RKO (cell line): ENCODE measurements around the gene BIRC7.
"Not testable (repeated sequence)": the region's sequence is repeated elsewhere in the genome, so short reads cannot be mapped to it uniquely, and the experiment has no call there.

Experiments
- DNase-seq: peaks from one replicate; pipeline ENCODE4 v3.0.0-alpha.2; 2016; ENCODE audit warnings: low spot score

Gene BIRC7

DNA sequence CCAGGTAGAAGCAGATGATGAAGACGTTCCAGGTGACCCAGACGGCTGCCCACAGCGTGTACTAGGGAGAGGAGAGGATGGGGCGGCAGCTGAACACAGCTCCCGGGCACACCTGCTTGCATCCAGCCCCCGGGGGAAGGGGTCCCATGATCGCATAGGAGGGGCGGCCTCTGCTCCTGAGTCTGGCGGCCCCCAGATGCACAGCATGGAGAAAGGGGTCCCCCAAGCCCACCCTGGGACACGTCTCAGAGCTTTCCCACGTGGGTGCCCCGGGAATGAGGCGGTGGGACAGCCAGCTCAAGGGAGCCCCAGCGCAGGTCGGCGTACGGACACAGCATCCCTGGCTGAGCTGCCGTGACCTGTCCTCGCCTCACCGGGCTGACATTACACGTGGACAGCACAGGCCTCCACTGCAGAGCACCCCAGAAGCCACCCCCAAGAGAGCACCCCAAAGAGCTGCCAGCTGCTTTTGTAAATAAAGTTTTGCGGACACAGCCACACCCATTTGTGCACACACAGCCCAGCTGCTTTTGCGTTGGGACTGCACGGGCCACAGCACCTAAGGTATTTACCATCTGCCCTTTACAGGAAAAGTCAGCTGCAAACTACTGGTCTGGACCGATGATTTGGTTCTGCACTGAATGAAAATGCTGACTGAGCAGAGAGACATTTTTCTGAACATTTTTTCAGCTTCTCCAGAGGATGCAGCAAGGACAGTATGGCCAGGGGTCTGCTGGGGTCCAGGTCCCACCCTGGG lies 13.3 kb downstream of the BIRC7 start:
- no peak for DNase-seq

DNA sequence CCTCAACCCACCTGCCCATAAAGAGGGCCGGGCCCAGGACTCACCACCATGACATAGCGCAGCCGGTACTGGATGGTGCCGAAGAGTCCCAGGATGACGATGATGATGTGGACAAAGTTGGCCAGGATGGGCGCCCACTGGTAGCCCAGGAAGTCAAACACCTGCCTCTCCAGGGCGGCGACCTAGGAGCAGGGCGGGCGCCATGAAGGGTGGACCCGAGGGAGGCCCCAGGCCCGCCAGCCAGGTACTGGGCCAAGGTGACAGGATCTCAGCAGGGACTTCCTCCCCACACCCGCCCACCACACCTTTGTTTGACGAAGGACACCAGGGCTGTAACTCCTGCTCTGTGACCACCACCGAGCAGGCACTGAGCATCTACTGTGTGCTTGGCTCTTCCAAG lies 14.2 kb downstream of the BIRC7 start:
- DNase-seq = no peak

DNA sequence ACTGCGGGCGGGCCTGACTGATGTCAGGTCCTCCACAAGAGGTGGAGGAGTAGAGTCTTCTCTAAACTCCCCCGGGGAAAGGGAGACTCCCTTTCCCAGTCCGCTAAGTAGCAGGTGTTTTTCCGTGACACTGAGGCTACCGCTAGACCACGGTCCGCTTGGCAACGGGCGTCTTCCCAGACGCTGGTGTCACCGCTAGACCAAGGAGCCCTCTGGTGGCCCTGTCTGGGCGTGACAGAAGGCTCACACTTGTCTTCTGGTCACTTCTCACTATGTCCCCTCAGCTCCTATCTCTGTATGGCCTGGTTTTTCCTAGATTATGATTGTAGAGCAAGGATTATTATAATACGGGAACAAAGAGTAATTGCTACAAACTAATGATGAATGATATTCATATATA lies 15.6 kb downstream of the BIRC7 start:
- DNase-seq = not testable (repeated sequence)

DNA sequence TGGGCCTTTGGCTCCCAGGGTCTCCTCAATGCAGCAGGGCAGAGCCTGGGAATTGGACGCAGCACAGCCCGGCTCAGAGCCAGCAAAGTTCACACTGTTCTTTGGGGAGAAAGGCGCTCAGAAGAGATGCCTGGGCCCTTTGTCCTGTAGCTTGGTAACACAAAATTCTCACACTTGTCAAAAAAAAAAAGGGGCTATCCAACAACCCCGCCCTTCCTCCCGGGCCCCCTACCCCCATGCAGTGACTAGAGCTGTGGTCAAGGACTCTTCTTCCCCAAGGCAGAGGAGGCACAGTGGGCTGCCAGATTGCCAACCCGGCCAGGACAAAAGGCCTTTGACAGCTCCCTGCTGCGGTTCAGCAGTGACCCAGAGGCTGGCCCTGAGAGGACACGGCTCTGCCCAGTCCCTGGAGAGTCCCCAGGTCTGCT lies 16.6 kb downstream of the BIRC7 start:
- no peak for DNase-seq

DNA sequence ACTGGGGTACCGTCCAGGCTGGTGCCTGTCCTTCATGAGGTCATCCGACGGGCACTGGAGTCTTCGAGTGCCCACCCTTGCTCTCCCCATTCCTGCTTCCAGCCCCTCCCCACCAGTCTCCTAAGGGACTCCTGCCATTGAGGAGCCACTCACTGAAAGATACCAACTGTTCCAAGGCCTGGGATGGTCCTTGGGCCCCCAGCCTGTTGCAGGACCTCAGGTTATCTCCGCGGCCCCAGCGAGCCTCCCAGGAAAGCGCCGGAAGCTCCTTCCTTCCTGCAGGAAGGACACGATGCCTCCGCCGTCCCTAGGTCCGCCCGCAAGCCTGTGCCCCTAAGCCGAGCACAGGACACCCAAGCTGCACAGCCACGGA lies 17.3 kb downstream of the BIRC7 start:
- DNase-seq = no peak

DNA sequence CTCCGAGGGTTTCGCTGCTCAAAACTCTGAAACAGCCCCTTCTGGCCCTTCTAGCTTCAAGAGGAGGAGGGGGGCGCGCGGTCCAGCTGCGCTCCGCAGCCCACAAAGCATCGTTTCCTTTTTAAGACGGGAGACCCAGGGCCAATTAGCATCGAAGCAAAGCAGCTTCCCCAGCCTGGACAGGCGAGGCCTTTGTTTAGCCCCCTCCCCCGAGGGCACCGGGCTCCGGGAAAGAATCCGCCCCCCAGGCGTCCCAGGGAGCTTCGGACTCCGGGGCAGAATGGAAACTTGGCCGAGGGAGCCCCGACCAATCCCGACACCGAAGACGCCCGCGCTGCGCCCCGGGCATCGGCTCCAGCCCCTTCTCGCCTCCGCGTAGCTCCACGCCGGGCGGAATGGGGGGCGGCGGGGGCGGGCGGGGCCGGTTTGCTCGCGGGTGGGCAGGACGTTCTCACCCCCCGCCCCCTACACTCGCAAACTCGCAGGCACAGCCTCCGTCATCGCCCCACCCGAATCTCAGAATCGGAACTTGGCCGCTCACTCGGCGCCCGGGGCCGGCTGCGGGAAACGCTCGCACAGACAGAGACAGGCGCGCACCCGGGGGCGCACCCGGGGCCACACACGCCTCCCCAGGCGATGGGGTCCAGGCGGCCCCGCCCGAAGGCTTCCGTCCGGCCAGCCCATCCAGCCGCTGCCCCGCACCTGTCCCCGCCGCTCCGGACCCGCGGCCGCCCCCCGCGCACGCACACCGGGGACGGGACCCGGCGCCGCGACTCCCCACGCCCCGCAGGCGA lies 17.9 kb downstream of the BIRC7 start:
- DNase-seq = no peak

DNA sequence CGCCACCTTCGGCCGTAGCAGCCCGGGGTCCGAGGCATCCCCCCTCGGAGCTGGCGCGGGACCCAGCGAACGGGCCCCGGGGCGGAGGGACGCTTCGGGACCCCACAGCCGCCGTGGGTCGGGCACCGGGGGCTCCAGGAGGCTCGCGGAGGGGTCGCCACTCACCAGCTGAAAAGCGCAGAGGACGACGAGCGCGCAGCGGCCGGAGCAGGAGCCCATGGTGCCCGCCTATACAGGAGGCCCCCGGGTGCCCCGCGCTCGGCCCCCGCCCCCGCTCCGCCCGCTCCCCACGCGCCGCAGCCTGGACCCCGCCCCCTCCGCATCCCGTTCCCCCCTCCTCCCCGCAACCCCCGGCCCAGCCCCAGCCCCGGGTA lies 18.5 kb downstream of the BIRC7 start, which contains the start of gene NKAIN4:
Gene NKAIN4, minus strand, starts transcription at position 232 of the 374 bp plus-strand sequence. Its CDS starts 13 bp downstream, at position 219.
- DNase-seq = no peak

DNA sequence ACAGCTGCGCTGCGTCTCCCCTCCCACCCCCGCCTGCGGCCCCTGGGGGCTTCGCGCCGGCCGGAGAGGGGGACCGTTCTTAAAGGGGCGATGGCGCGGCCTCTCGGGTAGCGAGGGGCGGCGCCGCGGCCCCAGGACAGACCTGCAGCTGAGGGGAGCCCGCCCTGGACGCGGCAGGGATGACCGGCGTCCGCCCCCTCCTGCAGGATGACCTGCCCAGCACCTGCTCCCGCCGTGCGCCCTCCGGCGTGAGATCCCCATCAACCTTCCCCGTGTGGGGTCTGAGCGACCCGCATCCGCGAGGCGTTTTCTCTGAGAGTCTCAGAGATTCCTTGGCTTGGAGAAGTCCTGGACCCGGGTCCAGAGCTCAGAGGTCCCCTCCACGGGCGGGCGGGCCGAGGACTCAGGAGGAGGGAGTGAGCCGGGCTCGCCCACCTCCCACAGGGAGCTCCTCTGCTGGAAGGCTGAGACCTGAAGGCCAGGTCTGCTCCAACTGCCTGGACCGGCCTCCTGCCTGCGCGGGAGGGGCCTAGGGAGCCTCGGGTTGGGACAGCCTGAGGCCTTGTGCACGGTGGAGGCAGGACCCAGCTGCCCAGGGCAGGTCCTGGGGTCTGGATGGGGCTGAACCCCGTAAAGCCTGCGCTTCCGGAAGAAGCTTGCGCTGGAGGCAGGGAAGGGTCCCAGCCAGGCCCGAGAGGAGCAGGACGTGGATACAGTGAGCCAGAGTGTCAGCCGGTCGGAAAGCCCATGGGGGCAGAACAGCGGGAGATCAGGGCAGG lies 19.1 kb downstream of the BIRC7 start:
- no peak for DNase-seq

DNA sequence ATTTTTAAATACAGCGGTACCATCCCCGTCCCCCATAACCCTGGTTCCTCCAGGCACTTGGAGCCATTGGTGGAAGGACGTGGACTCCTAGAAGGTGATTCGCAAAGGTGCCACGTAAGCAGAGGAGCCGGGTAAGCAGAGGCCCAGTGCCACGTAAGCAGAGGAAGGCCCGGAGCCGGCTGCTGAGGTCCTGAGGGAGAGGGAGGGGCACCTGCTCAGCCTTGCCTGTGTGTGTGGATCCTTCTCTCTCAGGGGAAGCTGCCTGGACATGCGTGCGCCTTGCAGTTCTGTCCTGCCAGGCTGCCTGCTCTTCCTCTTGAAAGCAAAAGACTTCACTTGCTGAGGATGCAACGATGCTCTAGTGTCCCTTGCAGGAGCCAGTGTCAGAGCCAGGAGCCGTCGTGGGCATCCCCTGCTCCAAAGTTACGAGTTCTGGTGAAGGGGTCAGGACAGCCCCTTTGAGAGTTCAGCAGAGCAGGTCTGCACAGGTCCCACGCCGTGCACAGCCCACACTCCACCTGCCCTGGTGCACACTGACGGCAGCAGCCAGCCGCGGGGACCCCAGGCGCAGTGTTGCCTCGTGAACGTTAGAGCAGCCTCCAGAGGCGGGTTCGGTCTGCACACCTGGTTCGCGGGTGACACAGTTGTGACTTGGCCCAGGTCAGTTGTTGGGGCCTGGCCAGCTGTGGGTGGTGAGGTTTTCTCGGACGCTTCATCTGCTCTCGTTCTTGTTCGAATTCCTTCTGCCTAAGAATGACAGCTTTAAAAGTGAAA lies 20.4 kb downstream of the BIRC7 start:
- DNase-seq = no peak

DNA sequence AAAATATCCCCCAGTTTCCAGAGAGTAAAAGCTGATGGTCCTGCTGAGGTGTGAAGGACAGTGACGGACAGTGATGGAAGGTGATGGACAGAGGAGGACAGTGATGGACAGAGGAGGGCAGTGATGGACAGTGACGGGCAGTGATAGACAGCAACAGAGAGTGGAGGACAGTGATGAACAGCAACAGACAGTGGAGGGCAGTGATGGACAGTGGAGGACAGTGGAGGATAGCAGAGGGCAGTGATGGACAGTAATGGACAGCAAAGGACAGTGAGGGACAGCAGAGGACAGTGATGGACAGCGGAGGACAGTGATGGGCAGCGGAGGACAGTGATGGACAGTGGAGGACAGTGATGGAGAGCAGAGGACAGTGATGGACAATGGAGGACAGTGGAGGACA lies 21.2 kb downstream of the BIRC7 start:
- no peak for DNase-seq

DNA sequence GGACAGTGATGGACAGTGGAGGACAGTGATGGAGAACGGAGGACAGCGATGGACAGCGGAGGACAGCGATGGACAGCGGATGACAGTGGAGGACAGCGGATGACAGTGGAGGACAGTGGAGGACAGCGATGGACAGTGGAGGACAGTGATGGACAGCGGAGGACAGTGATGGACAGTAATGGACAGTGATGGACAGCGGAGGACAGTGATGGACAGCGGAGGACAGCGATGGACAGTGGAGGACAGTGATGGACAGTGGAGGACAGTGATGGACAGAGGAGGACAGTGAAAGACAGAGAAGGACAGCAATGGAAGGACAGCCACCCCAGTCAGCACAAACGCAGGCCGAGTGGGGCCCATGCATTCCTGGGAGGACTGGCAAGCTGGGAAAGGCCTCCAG lies 21.9 kb downstream of the BIRC7 start:
- no peak for DNase-seq

DNA sequence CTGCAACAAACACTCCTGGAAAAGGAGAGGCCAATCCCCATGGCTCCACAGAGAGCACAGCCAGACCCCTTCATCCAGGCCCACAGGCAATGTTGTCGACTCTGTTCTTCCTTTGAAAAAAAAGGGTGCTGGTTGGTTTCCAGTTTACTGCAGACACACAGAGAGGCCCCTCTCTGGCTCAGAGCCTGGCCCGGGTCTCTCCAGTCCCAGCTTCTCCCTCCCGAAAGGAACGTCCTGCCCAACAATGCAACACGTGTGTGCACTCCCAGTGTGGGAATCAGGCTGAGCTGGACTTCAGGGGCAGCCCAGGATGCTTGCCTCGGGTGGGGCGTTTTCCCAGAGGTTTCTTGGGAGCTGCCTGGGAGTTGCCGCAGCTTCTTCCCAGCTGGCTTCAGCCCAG lies 23.1 kb downstream of the BIRC7 start:
- DNase-seq = no peak

DNA sequence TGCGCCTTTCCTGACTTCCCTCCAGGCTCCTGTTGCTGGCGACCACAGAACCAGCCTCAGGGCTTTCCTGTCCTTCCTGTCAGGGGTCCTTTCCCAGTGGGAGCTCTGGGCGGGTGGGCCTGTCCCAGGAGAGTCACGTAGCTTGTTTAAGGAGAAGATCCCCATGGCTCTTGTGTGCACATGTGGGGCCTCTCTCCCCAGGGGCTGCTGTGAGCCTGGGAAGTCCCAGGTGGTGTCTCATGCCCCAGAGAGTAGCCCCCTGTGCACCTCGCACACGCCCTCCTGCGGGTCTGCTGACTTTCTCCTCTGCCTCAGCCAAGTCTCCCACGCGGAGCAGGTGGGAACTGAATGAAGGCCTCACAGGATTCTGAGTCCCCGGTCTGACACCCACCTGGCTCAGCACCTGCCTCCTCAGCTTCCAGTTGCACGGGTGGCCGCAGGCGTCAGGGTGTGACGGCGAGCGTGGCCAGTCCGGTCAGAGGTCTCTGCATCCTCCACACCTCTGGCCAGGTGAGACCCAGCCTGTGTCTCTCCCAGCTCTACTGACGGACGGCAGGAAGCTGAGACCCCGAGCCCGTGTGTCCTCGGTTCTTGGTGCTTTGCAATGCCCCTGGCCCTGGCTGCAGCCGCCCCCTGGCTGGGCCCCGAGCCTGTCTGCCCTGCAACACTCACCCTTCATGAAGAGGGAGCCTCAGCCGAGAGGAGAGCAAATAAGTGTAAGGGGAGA lies 24.2 kb downstream of the BIRC7 start:
- no peak for DNase-seq

DNA sequence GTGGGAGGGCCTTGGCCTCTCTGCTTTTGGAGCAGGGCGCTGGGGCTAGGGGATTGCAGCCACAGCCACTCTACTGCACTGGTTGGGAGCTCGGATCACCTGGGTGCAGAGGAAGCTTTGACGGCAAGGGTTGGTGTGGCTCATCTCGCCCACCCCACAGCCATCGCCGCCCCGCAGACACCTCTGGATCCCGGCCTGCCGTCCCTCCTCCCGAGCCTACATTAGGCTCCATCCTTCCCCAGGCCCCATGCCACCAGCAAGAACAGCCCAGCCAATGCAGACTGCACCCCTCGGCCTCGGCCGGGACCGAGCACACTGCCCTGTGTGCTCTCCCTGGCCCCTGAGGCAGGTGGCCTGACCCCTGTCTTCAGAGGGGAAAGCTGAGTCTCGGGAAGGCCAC lies 24.8 kb downstream of the BIRC7 start:
- no peak for DNase-seq

DNA sequence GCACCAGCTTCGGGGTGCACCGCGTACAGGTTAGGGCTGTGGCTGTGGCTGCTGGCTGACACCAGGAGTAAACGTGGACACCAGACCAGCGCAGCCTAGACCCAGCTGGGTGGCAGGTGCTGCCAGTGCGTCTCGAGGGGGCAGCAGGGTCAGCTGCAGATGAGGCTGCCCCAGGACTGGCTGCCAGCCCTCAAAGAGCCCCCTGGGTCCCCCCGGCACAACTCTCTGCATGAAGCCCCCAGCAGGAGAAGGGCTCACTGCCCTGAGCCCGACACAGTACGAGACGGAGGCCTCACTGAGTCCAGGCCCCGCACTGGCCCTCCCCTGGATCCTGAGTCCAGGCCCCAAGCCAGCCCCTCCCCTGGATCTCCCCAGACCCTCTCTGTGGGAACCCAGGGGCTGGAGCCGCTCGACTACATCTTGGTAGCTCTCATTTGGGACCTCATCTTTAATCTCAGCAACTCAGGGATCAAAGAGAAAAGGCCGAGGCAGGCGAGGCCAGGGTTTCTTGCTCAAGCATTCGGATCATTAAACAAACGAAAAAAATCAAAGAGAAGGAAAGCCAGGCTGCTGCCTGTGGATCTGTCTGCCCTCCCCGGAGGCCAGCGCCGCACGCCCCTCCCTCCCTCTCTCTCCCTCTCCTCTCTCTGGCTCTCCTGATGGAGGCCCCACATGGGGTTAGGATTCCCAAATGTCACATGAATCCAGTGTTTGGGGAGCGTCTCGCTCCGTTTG lies 25.5 kb downstream of the BIRC7 start:
- DNase-seq = no peak

DNA sequence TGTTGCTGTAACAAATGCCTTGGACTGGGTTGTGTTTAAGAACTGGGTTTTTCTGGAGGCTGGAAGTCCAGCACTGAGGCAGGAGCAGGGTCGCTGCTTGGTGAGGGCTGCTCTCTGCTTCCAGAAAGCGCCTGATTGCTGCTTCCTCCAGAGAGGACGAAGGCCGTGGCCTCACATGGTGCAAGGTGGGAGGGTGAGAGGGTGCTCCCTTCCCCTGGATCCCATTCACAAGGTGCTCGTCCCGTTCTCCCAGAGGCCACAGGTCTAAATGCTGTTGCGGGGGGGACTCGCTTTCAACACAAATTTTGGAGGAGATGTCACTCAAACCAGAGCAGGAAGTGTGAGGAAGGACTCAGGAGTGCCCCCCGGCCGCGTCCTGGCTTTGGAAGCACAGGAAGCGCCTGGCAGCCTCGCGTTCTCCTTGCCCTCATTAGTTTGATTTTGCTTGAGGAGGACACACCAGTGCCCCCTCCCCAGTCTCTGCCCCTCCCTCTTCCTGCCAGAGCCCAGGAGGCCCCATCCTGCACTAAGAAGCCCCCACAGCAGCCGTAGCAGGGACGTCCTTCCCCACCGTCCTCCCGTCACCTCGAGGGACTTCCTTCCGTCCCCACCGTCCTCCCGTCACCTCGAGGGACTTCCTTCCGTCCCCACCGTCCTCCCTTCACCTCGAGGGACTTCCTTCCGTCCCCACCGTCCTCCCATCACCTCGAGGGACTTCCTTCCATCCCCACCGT lies 26.3 kb downstream of the BIRC7 start:
- DNase-seq = no peak

DNA sequence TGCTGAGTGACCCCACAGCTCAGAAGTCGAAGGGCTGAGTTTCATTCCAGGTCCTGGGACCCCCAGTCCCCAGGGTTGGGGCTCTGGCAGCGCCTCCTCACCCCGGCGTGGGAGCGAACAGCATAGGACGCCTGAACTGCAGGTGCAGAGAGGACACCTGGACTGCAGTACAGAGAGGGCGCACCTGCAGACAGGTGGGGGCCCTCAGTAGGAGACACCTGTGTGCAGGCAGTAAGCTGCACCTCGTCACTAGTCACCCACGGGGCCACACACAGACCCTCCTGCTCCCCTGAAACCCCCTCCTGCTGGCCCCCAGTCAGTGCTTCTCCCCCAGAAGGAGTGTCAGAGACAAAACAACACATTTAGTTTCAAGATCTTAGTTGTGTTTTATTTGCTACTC lies 27.1 kb downstream of the BIRC7 start:
- no peak for DNase-seq

DNA sequence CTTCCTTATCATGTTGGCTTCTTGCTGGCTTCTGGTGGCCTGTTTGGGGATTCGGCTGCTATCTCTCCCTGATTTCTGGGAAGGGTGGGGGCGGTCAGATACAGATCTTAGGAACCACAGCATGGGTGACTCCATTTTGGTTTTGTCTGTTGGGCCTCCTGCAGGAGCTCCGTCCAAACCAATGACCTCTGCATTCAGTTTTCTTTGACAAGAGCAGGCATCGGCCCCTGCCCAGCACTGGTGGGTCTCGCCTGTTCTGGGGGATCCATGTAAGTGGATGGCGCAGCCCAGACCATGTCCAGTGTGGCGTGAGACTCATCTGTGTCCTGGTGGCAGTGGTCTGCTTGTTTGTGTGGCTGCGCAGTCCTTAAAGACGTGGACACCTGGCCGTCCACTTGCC lies 28.3 kb downstream of the BIRC7 start:
- DNase-seq = no peak

DNA sequence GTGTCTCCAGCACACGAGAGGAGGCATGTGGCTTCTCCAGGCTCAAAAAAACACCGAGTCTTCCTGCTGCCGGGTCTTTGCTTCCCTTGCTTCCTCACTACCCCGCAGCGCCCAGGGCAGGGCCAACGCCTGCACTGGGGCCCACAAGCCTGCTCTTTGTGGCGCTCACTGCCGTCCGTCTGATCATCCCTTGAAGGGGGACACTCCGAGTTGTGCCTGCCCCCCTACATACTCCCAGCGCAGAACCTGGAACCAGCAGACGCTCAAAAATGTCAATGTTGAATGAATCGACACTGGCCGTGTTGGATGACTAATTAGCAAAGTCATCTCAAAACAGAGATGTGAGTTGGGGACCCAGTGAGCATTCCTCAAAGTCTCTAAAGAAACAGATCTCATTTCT lies 28.8 kb downstream of the BIRC7 start:
- DNase-seq = no peak
